ENCODE results near the gene INTS2.
A peak's percentile ranks its signal among the peaks of the same experiment; 100 is the strongest.
"Not testable (repeated sequence)": the region's sequence is repeated elsewhere in the genome, so short reads cannot be mapped to it uniquely, and the experiment has no call there.

Gene INTS2, protein sequence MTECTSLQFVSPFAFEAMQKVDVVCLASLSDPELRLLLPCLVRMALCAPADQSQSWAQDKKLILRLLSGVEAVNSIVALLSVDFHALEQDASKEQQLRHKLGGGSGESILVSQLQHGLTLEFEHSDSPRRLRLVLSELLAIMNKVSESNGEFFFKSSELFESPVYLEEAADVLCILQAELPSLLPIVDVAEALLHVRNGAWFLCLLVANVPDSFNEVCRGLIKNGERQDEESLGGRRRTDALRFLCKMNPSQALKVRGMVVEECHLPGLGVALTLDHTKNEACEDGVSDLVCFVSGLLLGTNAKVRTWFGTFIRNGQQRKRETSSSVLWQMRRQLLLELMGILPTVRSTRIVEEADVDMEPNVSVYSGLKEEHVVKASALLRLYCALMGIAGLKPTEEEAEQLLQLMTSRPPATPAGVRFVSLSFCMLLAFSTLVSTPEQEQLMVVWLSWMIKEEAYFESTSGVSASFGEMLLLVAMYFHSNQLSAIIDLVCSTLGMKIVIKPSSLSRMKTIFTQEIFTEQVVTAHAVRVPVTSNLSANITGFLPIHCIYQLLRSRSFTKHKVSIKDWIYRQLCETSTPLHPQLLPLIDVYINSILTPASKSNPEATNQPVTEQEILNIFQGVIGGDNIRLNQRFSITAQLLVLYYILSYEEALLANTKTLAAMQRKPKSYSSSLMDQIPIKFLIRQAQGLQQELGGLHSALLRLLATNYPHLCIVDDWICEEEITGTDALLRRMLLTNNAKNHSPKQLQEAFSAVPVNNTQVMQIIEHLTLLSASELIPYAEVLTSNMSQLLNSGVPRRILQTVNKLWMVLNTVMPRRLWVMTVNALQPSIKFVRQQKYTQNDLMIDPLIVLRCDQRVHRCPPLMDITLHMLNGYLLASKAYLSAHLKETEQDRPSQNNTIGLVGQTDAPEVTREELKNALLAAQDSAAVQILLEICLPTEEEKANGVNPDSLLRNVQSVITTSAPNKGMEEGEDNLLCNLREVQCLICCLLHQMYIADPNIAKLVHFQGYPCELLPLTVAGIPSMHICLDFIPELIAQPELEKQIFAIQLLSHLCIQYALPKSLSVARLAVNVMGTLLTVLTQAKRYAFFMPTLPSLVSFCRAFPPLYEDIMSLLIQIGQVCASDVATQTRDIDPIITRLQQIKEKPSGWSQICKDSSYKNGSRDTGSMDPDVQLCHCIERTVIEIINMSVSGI

DNA sequence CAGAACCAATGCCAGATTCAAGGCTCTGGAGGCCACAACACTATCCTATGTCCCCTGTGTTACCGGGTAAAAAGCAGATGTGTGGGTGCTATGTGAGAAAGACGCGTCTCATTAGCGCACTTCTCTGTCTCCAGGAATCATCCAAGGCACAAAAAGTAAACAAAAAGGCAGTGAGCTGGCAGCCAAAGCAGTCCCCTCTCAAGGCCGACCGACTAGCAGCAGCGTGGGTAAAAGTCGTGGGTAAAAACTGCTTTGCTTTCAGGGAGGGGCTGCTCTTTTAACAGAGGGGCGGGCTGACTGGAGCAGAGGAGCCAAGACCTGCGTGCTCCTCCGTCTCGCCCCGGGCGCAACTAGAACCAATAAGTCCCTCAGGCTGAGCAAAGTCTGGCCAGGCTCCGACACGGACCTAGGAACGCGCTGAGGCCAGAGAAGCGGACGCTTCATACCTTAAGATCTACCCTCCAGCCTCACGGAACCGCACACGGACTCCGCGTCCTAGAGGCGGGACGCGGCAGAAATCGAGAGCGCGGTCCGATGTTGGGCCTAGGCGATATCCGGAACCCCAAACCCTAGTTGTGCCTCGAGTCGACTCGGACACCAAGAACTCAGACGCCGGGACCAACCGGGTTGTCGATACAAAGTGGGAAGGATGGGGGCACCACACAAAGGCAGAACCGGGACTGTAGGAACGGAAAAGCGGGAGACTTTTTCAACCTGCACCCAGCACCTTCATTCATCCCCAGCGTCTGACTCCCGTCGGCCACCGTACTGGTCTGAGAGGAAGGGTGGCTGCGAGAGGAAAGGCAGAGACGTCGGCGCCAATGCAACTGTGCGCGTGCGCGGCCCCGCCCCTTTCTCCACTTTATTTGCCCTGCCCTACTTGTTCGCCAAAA is at the start of gene INTS2:
INTS2 (minus strand) TSS at position 775 of the 893 bp plus-strand sequence. CDS start 1,338 bp downstream, outside the sequence.
- DNase-seq (ENCODE audit: low read depth), result peak; percentile 95

DNA sequence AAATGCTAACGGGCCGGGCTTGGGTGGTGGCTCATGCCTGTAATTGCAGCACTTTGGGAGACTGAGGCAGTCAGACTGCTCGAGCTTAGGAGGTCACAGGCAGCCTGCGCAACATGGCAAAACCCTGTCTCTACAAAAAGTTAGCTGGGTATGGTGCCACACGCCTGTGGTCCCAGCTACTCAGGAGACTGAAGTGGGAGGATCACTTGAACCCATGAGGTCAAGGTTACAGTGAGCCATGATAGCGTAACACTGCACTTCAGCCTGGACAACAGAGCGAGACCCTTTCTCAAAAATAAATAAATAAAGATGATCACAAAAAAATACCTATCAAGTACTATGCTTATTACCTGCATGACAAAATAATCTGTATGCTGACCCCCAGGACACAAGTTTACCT is 46.3 kb upstream of the INTS2 start:
- DNase-seq (ENCODE audit: low read depth), result no peak

DNA sequence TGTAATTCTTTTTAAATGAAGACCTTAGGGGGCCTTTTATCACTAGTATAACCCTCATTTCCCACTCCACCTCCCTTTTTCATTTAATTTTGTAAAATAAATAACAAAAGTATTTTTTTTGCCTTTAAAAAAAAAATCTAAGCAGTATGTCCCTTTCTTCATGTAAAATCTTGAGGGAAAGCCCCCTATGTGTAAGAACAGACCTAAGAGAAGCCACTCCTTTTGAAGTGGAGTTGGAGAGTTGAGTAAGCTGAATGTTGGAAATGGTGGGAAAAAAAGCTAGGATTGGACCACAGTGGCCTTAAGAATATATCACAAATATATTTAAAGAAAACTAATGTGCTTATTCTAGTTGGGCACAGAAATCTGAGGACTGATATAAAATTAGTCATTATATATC is 44.5 kb upstream of the INTS2 start:
- no peak for DNase-seq (ENCODE audit: low read depth)

DNA sequence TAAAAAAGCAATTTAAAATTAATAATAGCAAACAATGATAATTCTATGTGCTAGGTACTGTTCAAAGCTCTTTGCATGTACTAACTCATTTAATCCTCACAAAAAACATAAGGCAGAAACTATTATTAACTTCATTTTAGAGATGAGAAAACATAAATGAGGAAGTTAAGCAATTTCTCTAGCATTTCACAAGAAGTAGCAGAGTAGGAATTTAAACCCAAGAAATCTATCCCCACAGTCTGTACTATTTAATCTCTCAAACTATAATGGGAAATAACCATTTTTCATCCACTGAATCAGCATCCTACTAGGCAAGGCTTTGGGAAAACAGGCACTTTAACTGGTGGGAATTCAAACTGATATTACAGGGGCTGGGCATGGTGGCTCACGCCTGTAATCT is 42.2 kb upstream of the INTS2 start:
- peak; percentile 18 for DNase-seq (ENCODE audit: low read depth)

DNA sequence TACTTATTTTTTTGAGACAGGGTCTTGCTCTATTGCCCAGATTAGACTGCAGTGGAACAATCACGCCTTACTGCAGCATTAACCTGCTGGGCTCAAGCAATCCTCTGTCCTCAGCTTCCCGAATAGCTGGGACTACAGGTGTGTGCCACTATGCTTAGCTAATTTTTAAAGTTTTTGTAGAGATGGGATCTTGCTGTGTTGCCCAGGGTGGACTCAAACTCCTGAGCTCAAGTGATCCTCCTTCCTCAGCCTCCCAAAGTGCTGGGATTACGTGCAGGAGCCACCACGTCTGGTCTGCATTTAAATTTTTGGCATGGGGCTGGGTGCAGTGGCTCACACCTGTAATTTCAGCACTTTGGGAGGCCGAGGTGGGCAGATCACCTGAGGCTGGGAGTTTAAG is 41.0 kb upstream of the INTS2 start:
- no peak for DNase-seq (ENCODE audit: low read depth)

DNA sequence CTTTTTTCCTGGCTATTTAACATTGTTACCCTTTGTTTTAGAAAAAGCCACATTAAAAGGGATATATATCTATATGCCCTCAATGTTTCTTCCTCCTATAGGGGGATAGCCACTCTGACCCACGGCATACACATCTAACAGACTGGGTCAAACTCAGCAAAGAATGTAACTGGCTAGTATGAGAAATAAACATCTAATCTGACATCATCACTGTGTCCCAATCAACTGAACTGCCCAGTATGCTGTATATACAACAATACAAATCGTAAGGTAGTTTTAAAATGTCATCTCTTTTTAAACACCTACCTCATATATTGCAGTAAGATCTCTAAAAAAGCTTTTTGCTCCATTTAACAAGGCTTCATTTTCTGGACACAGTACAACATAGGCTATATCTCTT is 39.9 kb upstream of the INTS2 start:
- peak; percentile 18 for DNase-seq (ENCODE audit: low read depth)

DNA sequence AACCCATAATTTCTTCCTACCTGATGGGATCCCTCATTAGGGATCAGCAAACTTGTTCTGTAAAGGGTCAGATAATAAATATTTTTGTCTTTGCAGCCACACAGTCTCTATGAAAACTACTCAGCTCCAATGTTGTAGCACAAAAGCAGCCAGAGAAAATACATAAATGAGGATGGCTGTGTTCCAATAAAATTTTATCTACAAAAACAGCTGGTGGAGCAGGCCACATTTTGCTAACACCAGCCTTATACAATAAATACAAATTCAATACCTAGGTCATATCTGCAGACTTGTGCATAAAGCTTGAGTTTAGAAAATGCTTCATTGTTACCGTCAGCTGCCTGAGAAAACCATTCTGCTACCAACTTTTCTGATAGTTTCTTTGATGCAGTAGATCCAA is 38.4 kb upstream of the INTS2 start:
- DNase-seq (ENCODE audit: low read depth), result no peak

DNA sequence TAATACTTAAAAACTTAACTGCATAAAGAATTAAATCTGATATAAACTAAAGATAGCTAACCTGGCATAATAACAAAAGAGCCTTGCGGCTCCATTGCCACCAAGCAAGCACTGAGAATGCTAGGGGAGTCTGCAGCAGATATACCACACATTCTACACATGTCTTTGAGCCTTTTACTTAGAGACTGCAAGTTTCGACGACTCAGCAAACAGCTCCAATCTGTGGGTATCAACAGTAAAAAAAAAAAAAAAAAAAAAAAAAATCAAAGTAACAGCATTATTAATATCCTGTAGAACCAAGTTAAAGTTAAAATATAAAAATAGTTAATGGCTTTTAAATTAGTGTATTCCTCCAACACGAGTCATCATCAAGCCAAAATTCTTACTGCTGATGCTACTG is 27.8 kb upstream of the INTS2 start:
- no peak for DNase-seq (ENCODE audit: low read depth)

DNA sequence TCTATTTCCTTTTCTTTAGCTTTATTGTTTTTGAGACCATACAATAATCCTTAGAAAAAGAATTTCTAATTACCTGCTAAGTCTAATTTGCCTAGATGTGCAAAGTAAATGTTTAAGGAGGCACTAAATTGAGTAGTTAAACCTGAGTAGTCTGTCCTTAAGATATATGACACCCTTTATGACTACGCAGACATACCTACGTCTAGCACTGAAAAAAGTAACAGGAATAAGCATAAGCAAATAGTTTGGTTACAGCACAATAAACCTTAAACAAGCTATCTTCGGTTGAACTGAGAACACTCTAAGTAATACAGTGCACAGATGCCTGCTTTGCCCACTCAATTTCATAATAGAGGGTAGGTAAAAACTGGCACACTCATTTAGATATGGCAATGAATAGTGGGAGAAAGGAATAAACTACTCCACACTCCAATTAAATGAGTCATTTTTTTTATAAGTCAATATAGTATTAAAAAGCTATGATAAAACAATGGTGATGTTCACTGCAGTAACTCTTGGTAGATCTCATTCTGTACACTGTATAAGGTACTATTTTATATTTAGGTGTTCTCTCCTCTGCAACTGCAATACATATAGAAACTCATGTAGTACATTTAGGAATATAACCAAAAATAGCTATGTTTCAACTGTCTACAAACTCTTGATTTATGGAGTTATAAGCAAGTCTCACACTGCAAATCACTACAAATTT is 19.7 kb upstream of the INTS2 start:
- no peak for DNase-seq (ENCODE audit: low read depth)

DNA sequence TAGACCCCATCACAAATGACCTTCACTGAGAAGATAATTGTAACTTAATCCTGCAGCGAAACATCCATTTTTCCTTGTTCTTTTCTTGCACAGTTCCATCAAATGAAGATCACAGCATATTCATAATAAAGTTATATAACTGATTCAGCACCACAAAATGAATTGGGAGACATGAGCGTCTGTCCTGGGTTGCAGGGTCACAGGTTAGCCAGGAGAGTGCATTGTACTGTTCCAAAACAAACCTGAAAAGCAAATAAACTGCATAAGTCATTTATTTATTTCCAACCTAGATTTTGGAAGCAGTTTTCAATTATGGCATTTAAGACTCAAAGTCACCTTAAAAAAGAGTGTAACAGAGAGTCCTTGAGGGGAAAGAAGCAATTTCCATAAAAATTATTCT is 18.6 kb upstream of the INTS2 start:
- no peak for DNase-seq (ENCODE audit: low read depth)

DNA sequence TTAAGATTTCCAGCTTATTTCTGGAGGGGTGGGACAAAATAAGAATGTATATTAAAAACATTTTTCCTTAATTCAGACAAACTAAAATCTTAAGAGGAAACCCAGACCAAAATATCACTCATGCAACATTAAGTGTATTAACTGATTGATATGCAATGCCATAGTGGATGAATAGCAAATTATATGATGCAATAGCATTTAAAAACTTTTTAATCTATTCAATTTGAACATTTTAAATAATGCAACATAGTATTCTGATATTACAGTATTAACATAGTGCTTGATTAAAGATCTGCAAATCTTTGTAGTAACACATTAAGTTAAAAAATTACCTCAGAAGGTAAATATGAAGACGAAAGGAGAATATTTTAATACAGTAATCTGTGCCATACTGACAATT is 15.3 kb upstream of the INTS2 start:
- no peak for DNase-seq (ENCODE audit: low read depth)

DNA sequence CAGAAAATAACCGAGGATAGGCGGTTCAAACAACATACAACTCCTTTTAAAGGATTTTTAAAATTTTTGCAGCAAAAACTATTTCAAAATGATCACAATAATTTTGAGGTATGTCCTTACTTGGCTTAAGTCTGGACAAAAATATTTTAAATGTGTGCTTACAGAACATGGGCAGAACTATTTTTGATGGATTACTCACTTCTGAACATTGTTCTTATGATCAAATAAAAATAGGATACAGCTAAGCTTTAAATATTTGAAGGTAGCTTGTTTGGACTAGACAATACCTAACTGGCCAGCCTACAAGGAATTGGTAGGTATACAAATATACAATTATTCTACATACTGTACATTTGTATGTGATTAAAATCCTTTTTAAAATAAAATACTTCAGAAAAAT is 14.3 kb upstream of the INTS2 start:
- no peak for DNase-seq (ENCODE audit: low read depth)

DNA sequence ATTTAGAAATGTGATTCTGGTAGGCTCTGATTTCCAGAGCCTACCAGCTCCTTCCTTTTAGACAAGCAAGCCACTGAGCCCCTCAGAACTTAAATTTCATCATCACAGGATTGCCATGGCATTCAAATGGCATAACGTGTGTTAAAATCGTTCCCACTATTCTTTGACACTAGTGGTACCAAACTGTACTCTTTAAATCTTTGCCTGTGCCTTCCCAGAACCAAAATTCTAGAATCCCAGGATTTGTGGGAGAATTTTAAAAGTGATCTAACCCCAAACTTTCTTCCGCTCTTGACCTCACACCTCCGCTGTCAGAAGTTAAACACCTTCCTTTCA is 287 bp upstream of the INTS2 start:
- DNase-seq (ENCODE audit: low read depth), result no peak

DNA sequence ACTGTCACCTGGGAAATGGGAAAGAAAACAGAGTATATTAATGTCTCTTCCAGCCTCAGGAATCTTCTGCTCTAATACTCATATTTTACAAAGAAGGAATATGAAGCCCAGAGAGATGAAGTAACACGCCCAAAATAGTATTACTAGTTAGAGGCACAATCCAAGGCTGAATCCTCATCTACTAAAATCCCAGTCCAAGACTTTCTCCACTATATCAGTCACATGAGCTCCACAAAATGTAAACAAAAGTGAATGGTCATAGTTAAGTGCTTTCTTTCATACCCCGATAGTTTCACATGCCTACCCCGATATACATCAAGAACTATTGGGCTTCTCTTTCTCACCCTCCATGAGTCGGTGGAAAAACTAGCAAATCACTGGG is 965 bp downstream of the INTS2 start:
- DNase-seq (ENCODE audit: low read depth), result peak; percentile 55

DNA sequence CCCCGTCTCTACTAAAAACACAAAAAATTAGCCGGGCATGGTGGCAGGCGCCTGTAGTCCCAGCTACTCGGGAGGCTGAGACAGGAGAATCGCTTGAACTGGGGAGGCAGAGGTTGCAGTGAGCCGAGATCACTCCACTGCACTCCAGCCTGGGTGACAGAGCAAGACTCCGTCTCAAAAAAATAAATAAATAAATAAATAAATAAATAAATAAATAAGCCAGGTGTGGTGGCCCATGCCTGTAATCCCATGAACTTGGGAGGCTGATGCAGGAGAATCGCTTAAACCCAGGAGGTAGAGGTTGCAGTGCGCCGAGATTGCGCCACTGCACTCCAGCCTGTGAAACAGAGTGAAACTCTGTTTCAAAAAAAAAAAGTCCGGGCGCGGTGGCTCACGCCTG is 12.6 kb downstream of the INTS2 start:
- not testable (repeated sequence) for DNase-seq (ENCODE audit: low read depth)

DNA sequence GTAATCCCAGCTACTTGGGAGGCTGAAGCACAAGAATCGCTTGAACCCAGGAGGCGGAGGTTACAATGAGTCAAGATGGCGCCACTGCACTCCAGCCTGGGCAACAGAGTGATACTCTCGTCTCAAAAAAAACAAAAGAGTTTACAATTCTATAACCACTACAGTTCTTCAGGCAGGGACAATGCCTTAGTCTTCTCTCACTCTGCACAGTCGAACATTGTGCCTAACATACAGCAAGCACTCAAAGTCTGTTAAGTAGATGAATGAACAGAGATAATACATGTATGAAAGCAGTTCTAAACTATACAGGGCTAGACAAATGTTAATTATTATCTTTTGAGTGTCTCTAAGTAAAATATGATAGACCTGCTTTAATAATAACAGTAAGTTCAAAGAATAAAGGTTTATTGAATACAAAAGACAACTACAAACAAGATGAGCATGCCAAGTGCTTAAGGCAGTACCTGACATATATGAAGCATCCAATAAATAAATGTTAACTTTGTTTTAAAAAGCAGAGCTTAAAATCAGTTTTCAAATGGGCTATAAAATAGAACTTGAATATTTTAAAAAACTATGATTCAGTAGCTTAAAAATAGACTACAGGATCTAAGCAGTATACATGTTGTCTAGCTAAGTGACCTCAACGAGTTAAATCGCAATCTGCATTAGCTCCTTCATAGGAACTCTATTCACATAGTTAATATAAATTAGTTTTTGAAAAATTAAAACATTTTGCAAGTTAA is 19.3 kb downstream of the INTS2 start:
- no peak for DNase-seq (ENCODE audit: low read depth)

DNA sequence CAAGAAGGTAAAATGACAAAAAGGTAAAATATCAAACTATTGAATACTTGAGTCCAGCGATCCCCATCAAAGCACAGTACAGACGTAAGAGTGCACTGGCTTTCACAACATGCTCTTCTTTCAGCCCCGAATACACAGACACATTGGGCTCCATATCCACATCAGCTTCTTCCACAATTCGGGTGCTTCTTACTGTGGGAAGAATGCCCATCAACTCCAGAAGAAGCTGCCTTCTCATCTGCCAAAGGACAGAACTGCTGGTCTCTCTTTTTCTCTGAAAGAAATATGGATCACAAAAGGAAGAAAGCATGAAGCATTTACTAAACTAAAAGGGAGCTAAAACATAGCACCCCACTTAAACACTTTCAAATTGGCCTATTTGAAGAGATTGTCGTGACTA is 20.4 kb downstream of the INTS2 start:
- no peak for DNase-seq (ENCODE audit: low read depth)

DNA sequence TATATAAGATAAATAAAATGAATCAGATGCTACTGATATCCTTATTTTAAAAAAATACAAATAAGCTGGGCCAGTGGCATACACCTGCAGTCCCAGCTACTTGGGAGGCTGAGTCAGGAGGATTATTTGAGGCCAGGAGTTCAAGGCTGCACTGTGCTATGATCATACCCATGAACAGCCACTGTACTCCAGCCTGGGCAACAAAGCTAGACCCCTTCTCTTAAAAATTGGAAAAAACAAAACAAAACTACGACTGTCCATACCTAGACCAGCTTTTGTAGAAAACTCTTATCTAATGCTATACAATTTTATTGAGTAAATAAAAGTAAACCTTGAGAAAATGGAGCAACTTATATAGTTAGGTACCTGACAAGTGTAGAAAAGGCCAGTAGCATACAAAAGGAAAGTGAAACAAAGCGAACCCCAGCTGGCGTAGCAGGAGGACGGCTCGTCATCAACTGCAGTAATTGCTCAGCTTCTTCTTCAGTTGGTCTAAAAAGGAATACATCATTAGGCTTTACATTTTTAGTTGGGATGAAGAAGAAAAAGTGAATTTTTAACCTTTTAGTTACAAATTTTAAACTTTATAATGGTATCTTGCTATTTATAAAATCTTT is 23.6 kb downstream of the INTS2 start:
- no peak for DNase-seq (ENCODE audit: low read depth)

DNA sequence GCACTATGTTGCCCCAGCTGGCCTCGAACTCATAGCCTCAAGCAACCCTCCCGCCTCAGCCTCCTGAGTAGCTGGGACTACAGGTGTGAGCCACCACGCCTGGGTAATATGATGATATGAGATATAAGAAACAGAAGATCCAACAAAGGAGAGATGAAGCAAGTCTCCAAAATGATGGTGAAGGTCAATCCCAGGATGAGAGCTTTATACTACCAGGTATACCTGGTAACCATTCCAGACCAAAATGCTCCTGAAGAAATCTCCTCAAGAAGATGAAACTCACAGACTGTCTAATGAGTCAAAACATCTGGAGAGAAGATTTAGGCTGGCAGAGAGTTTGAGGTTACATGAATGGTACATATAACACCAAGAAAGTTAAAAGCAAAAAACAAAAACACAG is 24.5 kb downstream of the INTS2 start:
- DNase-seq (ENCODE audit: low read depth), result no peak
